ENCODE measurements around the gene MIPEP. TPM values are rescaled to one million over a fixed set of nuclear protein-coding genes. Genes with fewer than 3 reads are reported as not detected.

Gene MIPEP
- total RNA-seq, 4 donors from 2014 or later, result 9.2 to 21.4 (median 18.3) TPM

DNA sequence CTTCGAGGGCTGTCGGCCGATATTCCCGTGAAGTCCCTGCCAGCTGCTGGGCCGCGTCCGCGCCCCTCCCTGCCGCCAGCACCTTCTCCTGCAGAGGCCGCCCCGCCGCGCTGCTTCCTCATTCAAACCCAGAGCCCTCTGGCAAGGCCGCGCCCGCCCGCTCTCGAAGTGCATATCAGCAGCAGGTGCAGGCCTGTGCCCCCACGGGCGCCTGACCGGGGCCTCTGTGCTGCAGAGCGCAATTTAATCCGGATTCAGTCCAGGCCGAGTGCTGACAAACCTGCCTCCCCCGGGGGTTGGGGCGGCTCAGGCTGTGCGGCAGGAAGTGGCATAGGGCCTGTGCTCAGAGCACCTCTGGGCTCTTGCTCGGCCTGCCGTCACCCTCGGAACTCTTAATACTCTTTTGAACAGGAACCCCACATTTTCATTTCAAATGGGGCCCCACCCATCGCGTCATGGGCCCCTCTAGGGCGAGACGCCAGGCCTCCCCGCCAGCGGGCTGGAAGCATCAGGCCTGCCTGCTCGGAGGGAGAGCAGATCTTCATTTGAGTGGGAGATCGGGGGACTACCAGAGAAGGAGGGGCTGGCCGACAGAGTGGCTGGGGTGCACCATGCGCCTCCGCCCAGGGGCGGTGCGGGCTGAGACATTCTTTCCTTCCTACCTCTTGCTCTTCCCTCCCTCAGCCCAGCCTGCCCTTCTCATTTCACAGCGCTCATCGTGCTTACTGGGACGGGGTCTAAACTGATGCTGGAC lies 193.3 kb downstream of the MIPEP start:
- TF ChIP-seq, protein P1, sequence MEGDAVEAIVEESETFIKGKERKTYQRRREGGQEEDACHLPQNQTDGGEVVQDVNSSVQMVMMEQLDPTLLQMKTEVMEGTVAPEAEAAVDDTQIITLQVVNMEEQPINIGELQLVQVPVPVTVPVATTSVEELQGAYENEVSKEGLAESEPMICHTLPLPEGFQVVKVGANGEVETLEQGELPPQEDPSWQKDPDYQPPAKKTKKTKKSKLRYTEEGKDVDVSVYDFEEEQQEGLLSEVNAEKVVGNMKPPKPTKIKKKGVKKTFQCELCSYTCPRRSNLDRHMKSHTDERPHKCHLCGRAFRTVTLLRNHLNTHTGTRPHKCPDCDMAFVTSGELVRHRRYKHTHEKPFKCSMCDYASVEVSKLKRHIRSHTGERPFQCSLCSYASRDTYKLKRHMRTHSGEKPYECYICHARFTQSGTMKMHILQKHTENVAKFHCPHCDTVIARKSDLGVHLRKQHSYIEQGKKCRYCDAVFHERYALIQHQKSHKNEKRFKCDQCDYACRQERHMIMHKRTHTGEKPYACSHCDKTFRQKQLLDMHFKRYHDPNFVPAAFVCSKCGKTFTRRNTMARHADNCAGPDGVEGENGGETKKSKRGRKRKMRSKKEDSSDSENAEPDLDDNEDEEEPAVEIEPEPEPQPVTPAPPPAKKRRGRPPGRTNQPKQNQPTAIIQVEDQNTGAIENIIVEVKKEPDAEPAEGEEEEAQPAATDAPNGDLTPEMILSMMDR (IDR thresholded peaks at IDR 0.05; ENCODE audit: low read depth), result no peak

DNA sequence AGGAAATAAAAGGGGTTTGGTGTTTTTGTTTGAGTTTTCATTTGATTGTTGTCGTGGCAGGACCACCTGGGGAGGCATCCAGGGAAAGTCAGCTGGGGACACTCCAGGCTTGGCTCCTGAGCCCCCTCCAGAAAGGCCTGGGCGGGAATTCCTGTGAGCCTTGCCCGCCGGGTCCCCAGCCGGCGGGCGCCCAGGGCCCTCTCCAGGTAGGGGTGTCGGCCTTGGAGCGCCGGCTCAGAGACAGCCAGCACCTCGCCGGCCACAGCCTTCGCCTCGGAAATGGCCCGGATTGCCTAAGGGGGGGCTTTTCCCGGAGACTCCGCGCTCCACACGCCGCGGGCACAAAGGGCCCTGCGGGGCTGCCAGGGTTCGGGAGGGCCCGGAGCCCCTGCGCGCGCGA lies 194.0 kb downstream of the MIPEP start:
- TF ChIP-seq, protein P1 (IDR thresholded peaks at IDR 0.05; ENCODE audit: low read depth), result no peak

DNA sequence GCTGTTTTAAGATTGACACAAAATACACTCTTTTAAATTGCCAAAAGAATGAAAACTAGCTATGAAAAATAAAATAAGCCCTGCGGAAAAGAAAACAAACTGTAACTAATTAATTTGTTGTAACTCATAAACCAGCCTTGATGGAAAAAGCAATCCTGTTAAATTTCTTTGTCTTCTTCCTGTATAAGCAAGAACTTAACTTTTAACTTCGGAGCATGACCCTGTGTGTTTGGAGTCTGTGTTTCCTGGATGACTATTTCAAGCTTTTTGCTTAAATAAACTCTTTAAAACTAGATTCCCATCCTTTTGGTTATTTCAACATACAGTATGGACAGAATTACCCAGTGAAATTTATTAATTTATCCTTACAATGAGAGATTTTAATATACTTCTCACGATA lies 196.4 kb downstream of the MIPEP start:
- TF ChIP-seq, protein P1 (IDR thresholded peaks at IDR 0.05; ENCODE audit: low read depth), result no peak

DNA sequence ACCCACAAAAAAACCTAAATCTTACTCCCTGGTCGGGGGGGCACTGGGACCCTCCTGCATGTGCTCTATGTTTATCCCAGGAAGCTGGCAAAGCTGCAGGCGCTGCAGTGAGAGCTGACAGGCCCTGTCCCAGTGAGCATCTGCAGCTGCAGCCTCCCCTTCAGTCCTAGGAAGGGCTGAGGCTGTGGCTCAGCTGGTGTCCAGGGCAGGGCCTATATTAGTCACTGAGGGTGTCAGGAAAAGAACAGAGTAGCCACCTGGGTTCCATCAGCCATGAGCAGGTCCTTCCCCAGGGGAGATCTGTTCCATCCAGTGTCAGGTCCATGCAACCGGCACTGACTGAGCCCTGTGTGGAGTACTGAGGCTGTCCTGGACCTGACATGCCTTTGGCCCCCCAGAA lies 198.5 kb downstream of the MIPEP start:
- TF ChIP-seq, protein P1 (IDR thresholded peaks at IDR 0.05; ENCODE audit: low read depth), result no peak

DNA sequence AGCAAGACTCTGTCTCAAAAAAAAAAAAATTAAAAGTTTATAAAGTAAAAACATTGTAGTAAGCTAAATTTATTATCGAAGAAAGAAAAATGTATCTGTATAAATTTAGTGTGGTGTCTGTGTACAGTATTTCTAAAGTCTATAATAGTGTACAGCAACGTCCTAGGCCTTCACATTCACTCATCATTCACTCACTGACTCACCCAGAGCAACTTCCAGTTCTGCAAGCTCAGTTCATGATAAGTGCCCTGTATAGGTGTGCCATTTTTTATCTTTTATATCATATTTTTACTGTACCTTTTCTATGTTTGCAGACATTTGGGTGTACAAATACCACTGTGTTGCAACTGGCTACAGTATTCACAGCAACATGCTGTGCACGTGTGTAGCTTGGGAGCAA lies 200.9 kb downstream of the MIPEP start:
- TF ChIP-seq, protein P1 (IDR thresholded peaks at IDR 0.05; ENCODE audit: low read depth), result no peak

DNA sequence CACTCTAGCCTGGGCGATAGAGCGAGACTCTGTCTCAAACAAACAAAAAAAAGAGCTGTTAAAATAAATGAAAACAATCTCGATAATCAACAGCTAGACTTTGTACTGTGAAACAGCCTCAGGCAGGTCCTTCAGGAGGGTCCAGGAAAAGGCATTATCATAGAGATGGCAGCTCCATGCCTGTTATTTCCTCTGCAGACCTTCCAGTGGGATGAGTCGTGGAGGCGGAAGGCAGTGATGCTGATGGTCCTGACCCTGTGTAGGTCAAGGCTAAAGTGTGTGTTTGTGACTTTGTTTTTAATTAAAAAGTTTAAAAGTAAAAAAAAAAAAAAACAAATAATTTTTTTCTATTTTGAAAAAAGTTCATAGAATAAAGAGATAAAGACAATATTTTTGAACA lies 201.6 kb downstream of the MIPEP start:
- TF ChIP-seq, protein P1 (IDR thresholded peaks at IDR 0.05; ENCODE audit: low read depth), result no peak

DNA sequence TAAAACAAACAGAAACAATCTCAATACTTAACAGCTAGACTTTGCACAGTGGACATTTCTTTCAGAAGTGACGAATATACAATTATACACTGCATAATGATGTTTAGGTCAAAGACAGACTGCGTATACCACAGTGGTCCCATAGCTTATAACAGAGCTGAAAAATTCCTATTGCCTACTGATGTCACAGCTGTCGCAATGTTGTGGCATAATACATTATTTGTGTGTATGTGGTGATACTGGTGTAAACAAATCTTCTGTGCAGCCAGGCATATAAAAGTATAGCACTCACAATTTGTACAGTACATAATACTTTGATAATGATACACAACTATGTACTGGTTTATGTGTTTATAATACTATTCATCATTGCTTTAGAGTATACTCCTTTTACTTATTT lies 202.3 kb downstream of the MIPEP start:
- TF ChIP-seq, protein P1 (IDR thresholded peaks at IDR 0.05; ENCODE audit: low read depth), result no peak

Data from subcutaneous adipose tissue (tissue), 4 donors.